Mesodermal cell (in vitro differentiated cells): ENCODE data around the gene KLF17. TPM values are rescaled to one million over a fixed set of nuclear protein-coding genes. Genes with fewer than 3 reads are reported as not detected.

Source experiments
- H3K27ac ChIP-seq: 2 replicates; pipeline ENCODE4 v1.7.0; 2013; ENCODE audit warnings: mild to moderate bottlenecking, low read depth, low read length, moderate library complexity; ENCODE audit not compliant: severe bottlenecking
- H3K36me3 ChIP-seq: 2 replicates; pipeline ENCODE4 v1.7.1; 2013; ENCODE audit warnings: mild to moderate bottlenecking, low read length, moderate library complexity; ENCODE audit not compliant: control insufficient read depth, insufficient read depth
- H3K4me1 ChIP-seq: one replicate; pipeline ENCODE4 v1.7.1; 2013; ENCODE audit warnings: mild to moderate bottlenecking, low read length; ENCODE audit not compliant: insufficient read depth, control insufficient read depth, poor library complexity, severe bottlenecking
- H3K4me3 ChIP-seq: 2 replicates; pipeline ENCODE4 v1.7.0; 2013; ENCODE audit warnings: low read length, control low read depth, mild to moderate bottlenecking; ENCODE audit not compliant: insufficient read depth, poor library complexity, severe bottlenecking; ENCODE audit errors: extremely low read depth
- H3K9me3 ChIP-seq: 2 replicates; pipeline ENCODE4 v1.7.1; 2013; ENCODE audit warnings: mild to moderate bottlenecking, low read length, moderate library complexity; ENCODE audit not compliant: control insufficient read depth
- WGBS, 2 experiments: methylation state at CpG; one replicate each; pipeline ENCODE4 v1.1.5; 2013; ENCODE audit warnings: missing lambda C conversion rate in 2 of 2; ENCODE audit not compliant: insufficient coverage in 2 of 2; 5-methylcytosine and 5-hydroxymethylcytosine counted together
- polyA plus RNA-seq, 2 experiments: library from polyadenylated mRNA; stranded (reverse); fragments of 50-300 nt; gene quantifications; one replicate each; pipeline ENCODE4 v1.2.3, GENCODE V29; 2013

KLF17 gene
- polyA plus RNA-seq (2013, experiment 1 of 2) = 0.07 TPM
- polyA plus RNA-seq (2013, experiment 2 of 2) = not detected

- WGBS, 2 experiments = 96 to 98% methylated on average over 16 to 18 of the region's 25 CpGs
- Histone ChIP-seq H3K4me1 (no peaks in the 10 kb centered on the region), H3K9me3 (no peaks in the 10 kb centered on the region), H3K27ac (no peak within 1 kb of the TSS), H3K36me3 (no peaks in the 10 kb centered on the region), H3K4me3 (no peak within 1 kb of the TSS)
These were observed at the start of gene KLF17 for GRCh38 chr1:44118682-44119081. TSS of gene KLF17 (plus strand) at chr1:44118821. CDS start at chr1:44118908, 87 bp downstream.

- Histone ChIP-seq H3K4me1 (peaks cover 6% of the 10 kb centered on the region), H3K27ac (no peak overlapping the region), H3K9me3 (no peaks in the 10 kb centered on the region), H3K4me3 (no peak overlapping the region), H3K36me3 (no peaks in the 10 kb centered on the region)
- 65 to 67% methylated on average over 3 of the region's 3 CpGs for WGBS, 2 experiments
These were observed 47.2 kb upstream of the KLF17 start for GRCh38 chr1:44071461-44071860.

GRCh38 chr1:44072204-44072603 is 46.4 kb upstream of the KLF17 start:
- H3K27ac ChIP-seq = no peak overlapping the region
- H3K4me1 ChIP-seq = peaks cover 7% of the 10 kb centered on the region
- no peaks in the 10 kb centered on the region for H3K9me3 ChIP-seq
- H3K4me3 ChIP-seq = no peak overlapping the region
- H3K36me3 ChIP-seq = no peaks in the 10 kb centered on the region

- no peak overlapping the region for H3K27ac ChIP-seq
- H3K4me1 ChIP-seq = peaks cover 11% of the 10 kb centered on the region
- no peaks in the 10 kb centered on the region for H3K9me3 ChIP-seq
- no peak overlapping the region for H3K4me3 ChIP-seq
- no peaks in the 10 kb centered on the region for H3K36me3 ChIP-seq
- WGBS, 2 experiments = 92 to 95% methylated on average over 2 of the region's 2 CpGs
These were observed 45.8 kb upstream of the KLF17 start for GRCh38 chr1:44072821-44073220.

- Histone ChIP-seq H3K4me1 (peaks cover 14% of the 10 kb centered on the region), H3K9me3 (no peaks in the 10 kb centered on the region), H3K36me3 (no peaks in the 10 kb centered on the region), H3K4me3 (no peak overlapping the region), H3K27ac (no peak overlapping the region)
- WGBS, 2 experiments = 70 to 83% methylated on average over 2 of the region's 2 CpGs
These were observed 45.1 kb upstream of the KLF17 start for GRCh38 chr1:44073528-44073927.

GRCh38 chr1:44074415-44074814 is 44.2 kb upstream of the KLF17 start:
- no peak overlapping the region for H3K27ac ChIP-seq

GRCh38 chr1:44076066-44076465 is 42.6 kb upstream of the KLF17 start:
- Histone ChIP-seq H3K4me3 (no peak overlapping the region), H3K9me3 (no peaks in the 10 kb centered on the region), H3K4me1 (peaks cover 14% of the 10 kb centered on the region), H3K36me3 (no peaks in the 10 kb centered on the region), H3K27ac (no peak overlapping the region)
- 83% methylated on average over 1 of the region's 1 CpG; no CpG with 5 or more reads in 1 of the 2 experiments for WGBS, 2 experiments

More at GRCh38 chr1:44074415-44074814, 44.2 kb upstream of the KLF17 start:
- Histone ChIP-seq H3K36me3 (no peaks in the 10 kb centered on the region), H3K4me1 (peaks cover 14% of the 10 kb centered on the region), H3K9me3 (no peaks in the 10 kb centered on the region), H3K4me3 (no peak overlapping the region)
- WGBS, 2 experiments = 83 to 100% methylated on average over 1 of the region's 3 CpGs

GRCh38 chr1:44077421-44077820 is 41.2 kb upstream of the KLF17 start:
- WGBS, 2 experiments = 88 to 97% methylated on average over 4 of the region's 5 CpGs
- Histone ChIP-seq H3K36me3 (no peaks in the 10 kb centered on the region), H3K4me3 (no peak overlapping the region), H3K4me1 (peaks cover 14% of the 10 kb centered on the region), H3K9me3 (no peaks in the 10 kb centered on the region), H3K27ac (no peak overlapping the region)

GRCh38 chr1:44078104-44078503 is 40.5 kb upstream of the KLF17 start:
- H3K4me1 ChIP-seq = peaks cover 14% of the 10 kb centered on the region
- WGBS, 2 experiments = 20 to 80% methylated on average over 1 to 2 of the region's 2 CpGs

GRCh38 chr1:44079566-44079965 is 39.1 kb upstream of the KLF17 start:
- H3K36me3 ChIP-seq = no peaks in the 10 kb centered on the region
- H3K4me1 ChIP-seq = peaks cover 14% of the 10 kb centered on the region
- 93 to 100% methylated on average over 1 of the region's 4 CpGs for WGBS, 2 experiments
- no peak overlapping the region for H3K4me3 ChIP-seq
- H3K27ac ChIP-seq = no peak overlapping the region
- H3K9me3 ChIP-seq = no peaks in the 10 kb centered on the region

More at GRCh38 chr1:44078104-44078503, 40.5 kb upstream of the KLF17 start:
- Histone ChIP-seq H3K27ac (no peak overlapping the region), H3K9me3 (no peaks in the 10 kb centered on the region), H3K4me3 (no peak overlapping the region), H3K36me3 (no peaks in the 10 kb centered on the region)

GRCh38 chr1:44084998-44085675 is 33.5 kb upstream of the KLF17 start:
- 58 to 100% methylated on average over 1 to 2 of the region's 3 CpGs for WGBS, 2 experiments
- H3K36me3 ChIP-seq = no peaks in the 10 kb centered on the region
- peaks cover 9% of the 10 kb centered on the region for H3K4me1 ChIP-seq
- H3K27ac ChIP-seq = peak overlapping the region; percentile 67
- H3K9me3 ChIP-seq = no peaks in the 10 kb centered on the region
- H3K4me3 ChIP-seq = no peak overlapping the region
